Measurements from ENCODE around the gene HCFC1. TPM values are rescaled to one million over a fixed set of nuclear protein-coding genes. Genes with fewer than 3 reads are reported as not detected.

Gene HCFC1
- total RNA-seq, 1 donor from 2014 or later = 13.6 TPM

DNA sequence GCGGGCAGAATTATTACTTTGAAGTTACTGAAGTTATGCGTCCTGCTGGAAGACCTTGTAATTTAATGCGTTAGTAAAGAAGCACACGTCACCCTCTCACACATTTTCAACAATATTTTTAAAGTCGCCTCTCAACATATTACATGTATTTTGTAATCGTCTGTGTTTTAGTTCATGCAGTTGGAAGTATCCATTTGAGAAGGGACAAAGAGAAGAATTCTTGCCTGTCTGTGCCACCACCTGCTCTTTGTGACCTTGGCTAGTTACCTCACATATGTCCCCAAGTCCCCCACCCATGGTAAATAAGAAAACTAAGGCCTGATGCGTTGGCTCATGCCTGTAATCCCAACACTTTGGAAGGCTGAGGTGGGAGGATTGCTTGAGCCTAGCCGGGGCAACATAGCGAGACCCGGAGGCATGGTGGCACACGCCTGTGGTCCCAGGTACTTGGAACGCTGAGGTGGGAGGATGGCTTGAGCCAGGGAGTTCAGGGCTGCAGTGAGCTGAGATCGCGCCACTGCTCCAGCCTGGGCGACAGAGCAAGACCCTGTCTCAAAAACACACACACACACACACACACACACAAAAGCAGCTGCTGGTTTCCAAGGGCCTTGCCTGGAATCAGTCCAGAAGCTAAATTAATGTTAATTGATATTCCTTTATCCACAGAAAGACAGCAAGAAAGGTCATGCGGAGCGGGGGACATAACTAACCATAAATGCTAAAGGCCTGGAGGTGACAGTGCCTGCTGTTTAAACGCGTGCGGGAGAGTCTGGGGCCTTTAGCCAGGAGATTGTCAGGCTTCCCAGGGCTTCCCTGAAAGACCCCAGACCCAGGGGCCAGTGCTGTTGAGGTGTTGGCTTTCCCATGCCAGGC, 1.7 kb upstream of the HCFC1 start:
- peak; percentile 25 for DNase-seq

DNA sequence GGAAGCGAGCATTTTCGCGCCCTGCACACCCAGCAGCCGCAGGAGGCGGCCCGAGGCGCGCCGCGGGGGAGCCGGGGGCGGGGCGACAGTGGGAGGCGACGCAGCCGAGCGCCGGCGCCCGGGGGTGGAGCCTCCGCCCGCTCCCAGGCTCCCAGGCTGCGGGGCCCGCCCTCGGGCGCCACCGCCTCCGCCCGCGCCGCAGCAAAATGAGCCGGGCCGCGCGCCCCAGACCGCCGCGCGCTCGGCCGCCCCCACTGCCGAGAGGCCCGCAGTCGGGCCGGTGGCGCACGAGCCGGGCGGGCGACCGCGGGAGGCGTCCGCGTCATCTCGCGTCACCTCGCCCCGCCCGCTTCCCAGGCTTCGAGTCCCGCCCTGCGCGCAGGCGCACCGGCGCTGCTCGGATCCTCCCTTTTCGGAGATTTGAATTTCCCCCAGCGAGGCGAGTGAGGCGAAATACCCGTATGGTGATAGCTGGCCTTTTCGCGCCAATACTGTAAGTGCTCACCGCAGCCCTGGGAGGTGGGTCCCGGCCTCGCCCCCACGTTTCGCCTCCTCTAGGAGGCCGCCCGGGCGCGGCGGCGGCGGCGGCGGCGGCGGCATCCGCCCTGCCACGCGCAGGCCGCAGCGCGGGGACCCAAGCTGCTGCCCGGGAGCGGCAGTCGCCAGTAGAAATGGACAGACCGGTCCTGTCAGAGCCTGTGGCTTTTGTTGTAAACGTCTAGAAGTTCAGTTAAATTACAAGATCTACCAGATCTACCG, 929 bp upstream of the HCFC1 start, which contains the start of gene TMEM187:
Gene TMEM187 (plus strand): TSS at position 387 of the 759 bp plus-strand sequence. CDS start 9,309 bp downstream, outside the sequence.
- DNase-seq = peak; percentile 75

DNA sequence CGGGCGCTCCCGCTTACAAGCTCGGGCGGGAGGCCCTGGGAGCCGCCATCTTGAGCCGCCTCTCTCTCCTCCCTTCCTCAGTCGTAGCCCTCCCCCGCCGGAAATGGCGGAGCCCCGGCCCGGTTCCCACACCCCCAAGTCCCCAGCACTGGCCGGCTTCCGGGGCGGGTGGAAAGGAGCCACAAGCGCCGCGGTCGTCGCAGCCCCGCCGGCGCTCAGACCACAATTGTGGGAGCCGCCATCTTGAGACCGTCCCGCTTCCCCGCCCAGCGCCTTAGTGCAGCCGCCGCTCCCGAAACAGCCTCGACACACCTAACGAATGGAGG, 531 bp downstream of the HCFC1 start:
- DNase-seq = peak; percentile 79

DNA sequence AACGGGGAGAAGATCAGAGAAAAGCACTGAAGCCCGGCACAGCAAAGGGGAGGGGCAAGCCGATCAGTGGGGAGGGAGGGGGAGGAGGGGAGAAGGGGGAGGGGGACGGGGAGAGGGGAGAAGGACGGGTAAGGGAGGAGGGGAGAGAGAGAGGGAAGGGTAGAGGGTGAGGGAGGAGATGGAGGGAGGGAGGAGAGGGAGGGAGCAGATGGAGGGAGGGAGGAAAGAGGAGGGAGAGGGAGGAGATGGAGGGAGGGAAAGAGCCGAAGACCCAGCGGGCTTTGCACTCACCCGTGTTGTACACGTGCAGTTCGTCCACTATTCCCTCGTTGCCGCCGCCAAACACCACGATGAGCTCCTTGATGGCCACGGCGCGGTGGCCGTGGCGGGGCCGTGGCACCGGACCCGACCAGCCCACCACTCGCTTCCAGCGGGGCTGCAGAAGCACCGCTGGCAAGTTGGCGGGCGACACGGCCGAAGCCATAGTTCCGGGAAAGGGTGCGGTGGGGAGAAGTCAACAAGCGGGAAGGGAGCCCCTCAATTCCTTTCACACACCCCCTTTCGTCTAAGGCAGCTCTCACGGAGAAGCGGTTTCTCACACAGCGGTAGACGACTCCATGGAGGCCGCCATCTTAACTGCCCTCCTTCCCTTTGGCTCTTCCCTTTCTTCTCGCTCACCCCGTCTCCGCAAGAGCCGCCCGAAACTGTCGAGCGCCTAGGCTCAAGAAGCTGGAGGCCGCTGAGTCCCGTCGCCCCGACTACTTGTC, 1.1 kb downstream of the HCFC1 start:
- DNase-seq = peak; percentile 64

DNA sequence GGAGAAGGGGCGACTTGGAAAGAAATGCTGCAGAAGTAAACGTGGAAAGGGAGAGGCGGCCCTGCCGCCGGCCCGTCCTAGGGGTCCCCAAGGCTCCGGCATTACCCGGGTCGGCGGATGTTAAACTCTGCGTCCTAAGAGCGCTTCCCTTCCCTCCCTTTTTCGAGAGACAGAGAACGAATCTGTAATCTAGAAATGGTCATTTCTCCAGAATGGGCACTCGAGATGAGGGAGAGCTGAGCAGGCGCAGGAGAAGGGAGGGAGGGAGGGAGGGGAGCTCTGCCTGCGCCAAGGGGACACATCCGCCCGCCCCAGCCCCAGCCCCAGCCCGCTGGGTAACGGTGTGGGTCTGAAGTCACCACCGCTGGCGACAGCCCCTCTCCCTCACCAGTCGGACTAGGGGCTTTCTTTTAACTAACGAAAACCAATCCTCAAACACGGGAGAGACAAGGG, 1.7 kb downstream of the HCFC1 start:
- no peak for DNase-seq

DNA sequence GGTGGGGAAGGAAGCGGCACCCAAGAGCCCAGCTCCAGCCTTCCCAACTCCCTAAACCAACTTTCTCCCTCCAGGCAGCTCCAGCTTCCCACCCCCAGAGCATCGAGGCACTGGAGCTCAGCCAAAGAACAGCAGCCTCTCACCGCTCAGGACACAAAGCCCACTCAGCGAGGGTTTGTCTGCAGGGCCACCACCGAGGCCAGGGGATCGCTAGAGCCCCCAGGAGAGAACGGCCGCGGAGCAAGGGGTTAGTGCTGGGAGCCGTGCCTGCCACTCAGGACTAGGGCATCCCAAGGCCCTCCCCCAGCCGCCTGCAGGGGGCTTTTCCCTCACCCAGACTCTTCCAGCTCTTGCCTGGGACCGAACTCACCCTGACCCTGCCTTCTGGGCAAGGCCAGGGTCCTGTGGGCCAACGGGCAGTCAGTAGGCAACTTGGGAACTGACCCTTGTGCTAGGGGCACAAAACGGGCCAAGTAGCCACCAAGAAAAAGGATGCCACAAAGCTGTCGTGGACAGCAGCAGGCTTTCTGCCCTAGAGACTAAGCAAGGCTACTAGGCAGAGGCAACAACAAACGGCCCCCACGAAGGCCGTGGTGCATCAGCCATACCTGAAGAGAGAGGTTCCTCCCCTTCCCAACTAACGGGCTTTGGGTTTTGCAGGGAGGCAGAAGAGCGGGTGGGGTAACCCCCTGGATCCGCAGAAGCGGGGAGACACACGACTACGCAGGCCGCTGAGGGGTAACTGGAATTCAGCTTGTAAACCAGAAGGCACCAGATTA, 2.3 kb downstream of the HCFC1 start:
- DNase-seq = no peak

DNA sequence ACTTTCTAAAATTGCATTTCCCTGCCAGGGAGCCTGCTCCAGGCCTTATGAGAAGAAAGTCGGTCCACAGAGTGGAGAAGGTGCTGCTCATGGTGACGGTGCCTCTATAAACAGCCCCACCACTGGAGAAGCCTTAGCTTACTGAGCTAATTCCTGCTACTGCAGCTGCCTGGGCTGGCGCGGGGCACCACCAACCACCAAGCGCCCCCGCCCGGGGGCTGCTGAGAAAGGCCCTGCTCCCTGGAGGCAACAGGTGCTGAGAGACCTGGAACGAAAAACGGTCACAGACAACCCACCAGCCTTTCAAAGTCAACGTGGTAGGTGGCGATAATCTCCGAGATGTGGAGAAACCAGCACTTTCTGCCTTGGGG, 2.9 kb downstream of the HCFC1 start:
- DNase-seq = no peak

DNA sequence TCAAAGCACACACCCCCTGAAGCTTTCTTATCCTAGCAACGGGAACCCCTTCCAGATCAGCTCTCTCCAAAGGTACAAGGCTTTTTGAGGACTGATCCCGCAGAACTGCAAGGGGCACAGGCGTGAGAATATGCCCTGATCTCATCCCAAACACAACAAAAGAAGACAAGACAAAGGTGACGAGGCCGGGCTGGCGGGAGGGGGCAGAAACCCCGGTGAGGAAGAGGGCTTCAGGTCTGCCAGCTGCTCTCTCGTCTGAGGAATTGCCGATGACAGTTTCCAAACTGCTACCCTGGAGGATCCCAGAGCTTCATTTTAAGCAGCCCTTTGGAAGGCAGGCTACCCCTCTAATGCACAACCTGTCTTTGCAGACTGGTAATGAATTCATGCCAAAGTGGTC, 3.4 kb downstream of the HCFC1 start:
- DNase-seq = no peak

DNA sequence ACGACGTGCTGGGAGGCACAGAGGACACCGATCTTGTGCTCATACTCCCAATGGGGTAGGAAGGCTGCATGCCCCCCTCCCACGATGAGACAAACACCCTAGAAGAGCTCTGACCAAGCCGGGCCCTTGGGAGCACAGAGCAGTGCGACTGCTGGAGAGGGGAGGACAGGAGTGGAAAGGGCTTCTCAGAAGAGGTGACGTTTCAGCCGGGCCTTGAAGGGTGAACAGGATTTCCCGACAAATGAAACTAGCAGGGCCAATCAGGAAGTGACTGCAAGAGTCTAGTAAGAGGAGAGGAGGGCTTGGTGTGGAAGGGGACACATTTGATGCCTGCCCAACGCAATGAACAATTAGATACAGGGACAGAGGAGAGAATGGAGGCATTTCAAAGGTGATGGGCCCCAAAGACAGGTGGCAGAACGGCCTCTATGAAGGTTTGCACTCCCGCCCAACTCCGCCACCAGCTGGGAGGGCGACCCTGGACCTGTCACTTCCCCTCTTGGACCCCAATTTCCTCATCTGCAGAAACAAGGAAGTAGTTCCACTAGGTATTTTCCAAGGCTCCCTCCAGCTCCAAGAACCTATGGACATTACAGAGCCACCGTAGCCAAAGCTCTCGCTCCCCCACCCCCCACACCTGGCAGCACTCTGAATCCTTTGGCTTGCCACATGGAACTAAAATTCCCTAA, 3.9 kb downstream of the HCFC1 start:
- no peak for DNase-seq

DNA sequence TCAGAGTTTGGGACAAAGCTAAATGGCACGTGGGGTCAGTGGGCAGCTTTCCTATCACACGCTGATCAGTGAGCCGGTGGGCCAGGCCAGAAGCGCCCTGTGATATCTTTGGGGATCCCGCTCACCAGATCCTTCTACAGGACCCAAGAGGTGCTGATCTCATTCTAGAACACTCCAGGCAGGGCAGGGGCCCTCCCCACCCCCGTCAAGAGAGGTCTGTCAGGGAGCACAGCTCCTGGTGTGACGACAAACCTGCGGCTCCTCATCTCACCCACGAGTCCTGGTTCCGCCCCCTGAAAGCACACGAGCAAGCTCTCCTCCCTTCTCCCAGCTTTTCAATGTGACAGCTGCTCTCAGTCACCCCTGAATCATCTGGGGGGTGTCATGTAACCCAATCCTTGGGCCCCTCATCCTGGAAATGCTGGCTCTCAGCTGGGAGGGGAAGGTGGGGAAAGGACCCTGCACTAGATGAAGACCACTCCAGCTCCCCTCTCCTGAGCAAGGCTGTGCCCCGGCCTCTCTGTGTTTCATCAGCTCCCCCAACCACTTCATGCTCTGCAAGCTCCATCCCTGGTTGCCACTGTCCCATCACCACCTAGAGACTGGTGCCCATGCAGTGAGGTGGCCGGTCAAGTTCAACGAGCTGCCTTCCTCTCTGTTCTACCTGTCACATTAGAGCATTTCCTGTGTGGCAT, 4.6 kb downstream of the HCFC1 start:
- DNase-seq = no peak

DNA sequence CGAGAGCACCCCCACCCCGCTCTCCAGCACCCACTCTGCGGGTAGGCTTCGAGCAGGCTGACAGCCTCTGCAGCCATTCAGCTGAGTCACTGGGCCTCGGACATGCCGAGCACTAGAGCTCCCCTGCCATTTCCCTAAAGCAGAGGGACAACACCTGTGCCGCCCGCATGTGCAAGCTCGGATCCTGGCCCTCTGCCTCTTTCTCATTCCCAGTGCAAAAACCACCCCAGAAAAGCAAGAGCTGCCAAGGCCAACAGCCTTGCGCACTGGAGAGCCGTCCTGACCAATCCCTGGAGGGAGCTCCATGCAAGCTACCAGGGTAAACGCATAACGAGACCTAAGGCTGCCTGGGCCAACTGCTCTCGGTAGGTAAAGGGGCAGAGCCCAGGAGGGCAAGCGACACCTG, 5.3 kb downstream of the HCFC1 start:
- DNase-seq = no peak

DNA sequence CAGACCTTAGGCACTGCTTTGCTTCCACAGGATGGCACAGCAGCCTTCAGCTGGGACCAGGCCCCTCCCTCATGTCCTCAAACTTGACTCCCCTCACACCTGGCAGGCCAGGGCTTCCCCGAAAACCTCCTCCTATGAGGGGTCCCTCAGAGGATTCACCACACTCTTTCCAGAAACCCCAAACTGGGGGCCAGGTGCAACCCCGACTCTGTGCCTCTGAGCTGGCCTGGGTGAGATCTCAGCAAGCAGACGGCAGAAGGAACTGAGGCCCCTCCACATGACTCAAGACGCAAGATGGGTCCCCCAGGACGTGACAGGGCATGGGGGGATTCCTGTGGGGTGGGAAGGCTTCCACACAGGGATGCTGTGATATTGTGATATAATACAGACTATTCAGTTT, 6.2 kb downstream of the HCFC1 start:
- DNase-seq = no peak

DNA sequence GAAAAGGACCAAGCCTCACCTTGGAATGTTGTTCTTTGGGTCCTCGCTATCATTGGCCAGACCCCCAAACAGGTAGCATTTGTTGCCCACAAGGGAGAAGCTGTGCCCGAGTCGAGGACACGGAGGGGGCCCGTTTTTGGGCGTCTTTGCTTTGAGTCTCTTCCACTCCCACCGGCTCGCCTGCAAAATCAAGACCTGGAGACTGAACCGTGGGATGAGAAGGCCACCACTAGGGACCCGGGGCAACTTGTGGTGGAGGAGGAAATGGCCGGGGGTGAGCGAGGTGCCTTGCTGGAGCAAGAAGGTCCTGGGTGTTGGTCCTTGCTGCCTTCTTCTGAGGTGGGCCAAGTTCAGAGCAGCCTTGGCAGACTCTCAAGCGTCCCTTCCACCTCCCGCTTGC, 7.5 kb downstream of the HCFC1 start:
- DNase-seq = no peak

DNA sequence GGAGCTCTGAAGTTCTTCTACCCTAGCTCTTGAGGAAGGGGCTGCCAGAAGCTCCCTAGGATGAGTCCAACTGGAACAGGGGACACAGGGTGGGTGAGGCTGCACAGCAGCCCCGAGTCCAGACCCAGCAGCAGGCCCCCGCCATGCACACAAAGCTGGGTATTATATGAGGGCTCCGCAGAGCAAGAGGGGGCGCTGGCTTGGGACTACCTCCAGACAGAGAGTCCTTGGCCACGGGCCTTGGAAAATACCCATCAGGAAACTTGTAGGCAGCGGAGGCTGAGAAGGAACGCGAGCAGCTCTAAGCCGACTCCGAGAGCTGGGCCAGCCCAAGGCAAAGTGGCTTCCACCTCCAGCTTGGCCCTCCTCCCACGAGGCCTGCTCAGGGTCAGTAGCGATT, 8.1 kb downstream of the HCFC1 start:
- no peak for DNase-seq

DNA sequence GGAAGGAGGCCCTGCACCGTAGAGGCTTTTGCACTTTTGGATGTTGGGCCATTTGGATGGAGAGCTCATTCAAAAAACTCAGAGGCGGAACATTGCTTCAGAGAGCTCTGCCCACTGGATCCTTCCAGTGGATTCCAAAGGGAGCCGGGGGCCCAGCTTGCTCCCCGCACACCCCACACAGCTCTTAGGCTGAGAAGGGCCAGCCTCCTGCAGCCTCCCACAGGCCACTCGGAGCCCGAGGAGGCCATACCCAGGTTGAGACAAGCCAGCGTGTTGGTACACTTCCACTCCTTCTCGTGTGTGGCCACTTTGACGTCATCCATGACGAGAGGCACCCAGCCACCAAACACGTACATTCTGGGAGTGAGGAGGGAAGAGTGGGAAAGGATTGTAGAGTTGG, 10.3 kb downstream of the HCFC1 start:
- DNase-seq = no peak

DNA sequence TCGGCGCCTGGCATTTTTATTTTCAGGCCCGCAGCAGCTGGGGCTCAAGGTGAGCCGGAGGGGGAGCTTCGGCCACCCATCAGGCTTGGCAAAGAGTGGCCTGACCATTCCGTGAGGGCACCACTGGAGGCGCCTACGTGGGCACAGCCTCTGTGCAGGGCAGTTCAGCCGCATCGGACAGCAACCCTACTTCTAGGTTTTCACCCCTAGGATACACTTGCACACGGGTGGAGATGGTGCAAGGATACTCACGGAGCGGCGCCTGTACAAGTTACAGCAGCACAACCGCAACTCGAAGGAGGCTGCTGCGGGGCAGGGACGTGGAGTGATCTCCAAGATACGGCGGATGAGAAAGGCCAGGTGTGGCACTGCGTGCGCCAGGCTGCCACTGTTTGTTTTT, 10.8 kb downstream of the HCFC1 start:
- DNase-seq = no peak

DNA sequence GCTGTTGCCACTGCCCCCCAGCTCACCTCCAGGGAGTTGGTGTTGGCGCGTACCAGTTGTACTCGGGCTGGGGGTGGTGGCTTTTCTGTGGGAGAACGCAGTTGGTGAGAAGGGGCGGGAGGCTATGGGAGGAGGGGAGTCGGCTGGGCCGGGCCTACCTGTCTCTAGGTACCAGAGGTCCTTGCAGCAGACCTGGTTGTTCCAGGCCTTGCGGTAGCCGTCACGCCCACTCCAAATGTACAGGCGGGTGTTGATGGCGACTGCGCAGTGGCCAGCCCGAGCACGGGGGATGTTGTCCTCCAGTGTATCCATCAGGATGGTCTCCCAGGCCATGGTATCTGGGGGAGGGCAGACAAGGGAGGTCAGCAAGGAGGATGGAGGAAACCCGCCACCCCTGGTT, 11.5 kb downstream of the HCFC1 start:
- no peak for DNase-seq

DNA sequence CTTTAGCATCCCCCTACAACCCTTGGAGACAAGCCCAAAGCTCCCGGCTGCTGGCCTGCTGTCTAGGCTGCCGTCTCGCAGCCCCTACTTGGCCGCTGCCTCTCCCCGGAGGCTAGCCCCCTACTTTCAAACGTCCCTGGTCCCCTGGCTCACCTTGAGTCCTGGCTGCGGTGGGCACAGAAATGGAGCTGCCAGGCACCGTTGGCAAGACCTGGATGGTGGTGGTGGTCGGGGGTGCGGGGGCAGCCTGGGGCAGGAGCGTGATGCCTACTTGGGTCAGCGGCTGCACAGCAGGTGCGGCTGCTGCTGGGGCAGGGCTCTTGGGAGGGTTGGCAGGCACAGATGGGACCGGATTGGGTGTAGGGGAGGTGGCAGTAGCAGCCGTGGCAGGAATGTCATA, 12.0 kb downstream of the HCFC1 start:
- DNase-seq = no peak

DNA sequence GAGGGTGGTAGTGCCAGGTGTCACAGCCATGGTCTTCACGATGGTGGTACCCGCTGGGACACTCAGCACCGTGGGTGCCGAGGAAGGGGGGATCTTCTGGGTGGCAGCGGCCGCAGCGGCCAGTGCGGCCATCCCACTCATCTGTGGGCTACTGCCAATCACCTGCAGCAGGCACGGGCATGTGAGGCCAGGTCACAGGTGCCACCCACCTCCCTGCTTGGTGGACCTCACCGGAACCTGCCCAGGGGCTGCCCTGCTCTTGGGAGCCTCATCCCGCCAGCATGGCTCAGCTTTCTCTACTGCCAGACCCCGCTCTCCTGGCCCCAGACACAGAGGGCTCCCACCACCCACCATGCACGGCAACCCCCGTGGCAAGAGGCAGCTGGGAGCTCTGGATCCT, 13.0 kb downstream of the HCFC1 start:
- DNase-seq = no peak

DNA sequence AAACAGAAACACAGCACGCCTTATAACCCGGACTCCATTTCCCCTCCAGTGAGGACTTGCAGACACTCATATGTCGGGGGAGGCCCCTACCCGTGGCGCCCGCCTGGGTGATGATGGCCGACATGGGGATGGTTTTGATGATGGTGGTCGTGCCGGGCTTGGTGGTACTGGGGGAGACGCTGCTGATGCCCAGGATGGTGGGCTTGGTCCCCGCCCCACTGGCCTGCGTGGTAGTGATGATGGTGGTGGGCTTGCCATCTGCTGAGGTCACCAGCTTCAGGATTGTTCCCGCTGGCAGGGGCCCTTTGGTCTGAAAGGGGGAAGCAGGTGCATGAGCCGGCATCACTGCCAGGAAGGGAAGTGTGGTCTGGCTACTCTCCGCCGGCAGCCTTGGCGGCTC, 14.4 kb downstream of the HCFC1 start:
- DNase-seq = no peak

Measured in skin of body (tissue), 2 donors.